ENCODE data around the gene HOXD12.

DNA sequence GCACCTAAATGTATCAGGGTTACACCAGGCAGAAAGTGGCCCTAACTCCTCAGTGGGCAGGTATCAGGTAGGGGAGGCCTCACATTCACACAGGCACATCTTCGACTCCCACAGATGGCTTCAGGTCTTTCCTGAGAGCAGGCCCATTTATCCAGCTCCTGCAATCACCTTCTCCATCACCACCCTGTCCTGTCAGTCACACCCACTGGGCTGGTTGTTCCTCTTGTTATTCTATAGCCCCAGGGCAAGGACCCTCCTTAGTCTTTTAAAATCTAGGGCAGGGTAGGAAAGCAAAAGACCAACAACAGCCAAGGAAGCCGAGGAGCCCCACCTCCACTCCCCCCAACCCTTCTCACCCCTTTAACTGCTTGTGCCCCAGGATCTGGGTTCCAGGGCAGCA lies 42.7 kb downstream of the HOXD12 start:
- TF ChIP-seq, protein P1, sequence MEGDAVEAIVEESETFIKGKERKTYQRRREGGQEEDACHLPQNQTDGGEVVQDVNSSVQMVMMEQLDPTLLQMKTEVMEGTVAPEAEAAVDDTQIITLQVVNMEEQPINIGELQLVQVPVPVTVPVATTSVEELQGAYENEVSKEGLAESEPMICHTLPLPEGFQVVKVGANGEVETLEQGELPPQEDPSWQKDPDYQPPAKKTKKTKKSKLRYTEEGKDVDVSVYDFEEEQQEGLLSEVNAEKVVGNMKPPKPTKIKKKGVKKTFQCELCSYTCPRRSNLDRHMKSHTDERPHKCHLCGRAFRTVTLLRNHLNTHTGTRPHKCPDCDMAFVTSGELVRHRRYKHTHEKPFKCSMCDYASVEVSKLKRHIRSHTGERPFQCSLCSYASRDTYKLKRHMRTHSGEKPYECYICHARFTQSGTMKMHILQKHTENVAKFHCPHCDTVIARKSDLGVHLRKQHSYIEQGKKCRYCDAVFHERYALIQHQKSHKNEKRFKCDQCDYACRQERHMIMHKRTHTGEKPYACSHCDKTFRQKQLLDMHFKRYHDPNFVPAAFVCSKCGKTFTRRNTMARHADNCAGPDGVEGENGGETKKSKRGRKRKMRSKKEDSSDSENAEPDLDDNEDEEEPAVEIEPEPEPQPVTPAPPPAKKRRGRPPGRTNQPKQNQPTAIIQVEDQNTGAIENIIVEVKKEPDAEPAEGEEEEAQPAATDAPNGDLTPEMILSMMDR (optimal IDR thresholded peaks at IDR 0.05 in 1 of 3, IDR thresholded peaks at IDR 0.05 in 1 of 3, conservative IDR thresholded peaks at IDR 0.05 in 1 of 3; ENCODE audit: extremely low read depth in 1 of 3, insufficient read depth in 2 of 3, low read length in 3 of 3), result no peak
- no peak for TF ChIP-seq EZH2 (IDR thresholded peaks at IDR 0.05; ENCODE audit: low read length)

Measured in keratinocyte (primary cell).